H1 (cell line): ENCODE results near the gene BRSK2. TPM values are rescaled to one million over a fixed set of nuclear protein-coding genes. Genes with fewer than 3 reads are reported as not detected.

ENCODE experiments used
- CBX8 ChIP-seq: fragments of 300-800, 300-1000 bp; sonication (generic); IDR thresholded peaks from 2 replicates; pipeline ENCODE4 v1.7.1; 2016; ENCODE audit warnings: low read depth, low read length, borderline replicate concordance
- JUN ChIP-seq: IDR thresholded peaks from 2 replicates; pipeline ENCODE4 v1.6.1; 2011; ENCODE audit warnings: low read depth, mild to moderate bottlenecking, improper control_type of control experiment, low read length
- polyA plus RNA-seq, 7 experiments: library from polyadenylated mRNA; depleted of rRNA in 3 of 7; stranded (reverse) in 5 of 7; unstranded in 2 of 7; fragments of >200 nt in 5 of 7; fragments of 200-250 nt in 2 of 7; gene quantifications; 1 replicate in 5 of 7; 2 replicates in 1 of 7; 4 replicates in 1 of 7; pipeline versions ENCODE4 v1.2.1 to v1.2.3, GENCODE V29; 2011 to 2013; ENCODE audit warnings: missing spikeins in 2 of 7, mixed read lengths in 2 of 7
- total RNA-seq: library from RNA; stranded (reverse); fragmentation: NEBNext Ultra II Directional; extraction: Animal tissue kit (Norgen Biotek cat#: 25700); gene quantifications from 2 replicates; pipeline ENCODE4 v1.2.1, GENCODE V29; 2021
- TF ChIP-seq, protein P1 (sequence below): fragments of 300-600 bp; sonication (generic); IDR thresholded peaks from 2 replicates; pipeline ENCODE4 v1.7.1; 2012; ENCODE audit warnings: low read length, moderate library complexity, mild to moderate bottlenecking, inconsistent platforms; ENCODE audit not compliant: insufficient replicate concordance
- TF ChIP-seq, protein P2 (sequence below), 3 experiments: IDR thresholded peaks; 1 replicate in 2 of 3; 2 replicates in 1 of 3; pipeline versions ENCODE4 v1.5.1 to v1.6.1; 2011; ENCODE audit warnings: low read length in 3 of 3, mild to moderate bottlenecking in 3 of 3, inconsistent platforms in 2 of 3, low read depth in 1 of 3, moderate library complexity in 1 of 3; ENCODE audit not compliant: insufficient read depth in 1 of 3; ENCODE audit errors: control extremely low read depth in 1 of 3
- TF ChIP-seq, protein P3 (sequence below): IDR thresholded peaks from 2 replicates; pipeline ENCODE4 v1.6.1; 2012; ENCODE audit warnings: low read length, inconsistent platforms

BRSK2 gene
- total and polyA plus RNA-seq, 2 of the 8 experiments (the other 6 are each of a cell fraction or from before 2014, with no cell fraction given) = 17.3 to 27.1 TPM

DNA sequence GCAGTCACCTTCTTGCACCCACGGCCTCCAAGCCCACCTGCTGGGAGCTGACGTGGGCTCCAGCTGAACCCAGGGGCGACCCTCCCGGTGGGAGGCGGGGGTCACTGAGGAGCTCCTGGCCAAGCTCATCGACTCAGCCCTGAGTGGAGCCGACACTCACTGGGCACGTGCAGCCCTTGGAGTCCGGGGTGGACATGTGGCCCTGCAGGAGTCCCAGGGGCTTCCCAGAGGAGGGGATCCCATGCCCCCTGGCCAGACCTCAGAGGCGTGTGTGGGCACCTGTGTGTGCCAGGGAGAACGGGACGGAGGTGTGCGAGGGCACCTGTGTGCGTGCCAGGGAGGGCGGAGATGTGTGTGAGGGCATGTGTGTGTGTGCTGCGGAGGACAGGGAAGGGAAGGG is 20.8 kb upstream of the BRSK2 start (continued):
- TF ChIP-seq, protein P1, sequence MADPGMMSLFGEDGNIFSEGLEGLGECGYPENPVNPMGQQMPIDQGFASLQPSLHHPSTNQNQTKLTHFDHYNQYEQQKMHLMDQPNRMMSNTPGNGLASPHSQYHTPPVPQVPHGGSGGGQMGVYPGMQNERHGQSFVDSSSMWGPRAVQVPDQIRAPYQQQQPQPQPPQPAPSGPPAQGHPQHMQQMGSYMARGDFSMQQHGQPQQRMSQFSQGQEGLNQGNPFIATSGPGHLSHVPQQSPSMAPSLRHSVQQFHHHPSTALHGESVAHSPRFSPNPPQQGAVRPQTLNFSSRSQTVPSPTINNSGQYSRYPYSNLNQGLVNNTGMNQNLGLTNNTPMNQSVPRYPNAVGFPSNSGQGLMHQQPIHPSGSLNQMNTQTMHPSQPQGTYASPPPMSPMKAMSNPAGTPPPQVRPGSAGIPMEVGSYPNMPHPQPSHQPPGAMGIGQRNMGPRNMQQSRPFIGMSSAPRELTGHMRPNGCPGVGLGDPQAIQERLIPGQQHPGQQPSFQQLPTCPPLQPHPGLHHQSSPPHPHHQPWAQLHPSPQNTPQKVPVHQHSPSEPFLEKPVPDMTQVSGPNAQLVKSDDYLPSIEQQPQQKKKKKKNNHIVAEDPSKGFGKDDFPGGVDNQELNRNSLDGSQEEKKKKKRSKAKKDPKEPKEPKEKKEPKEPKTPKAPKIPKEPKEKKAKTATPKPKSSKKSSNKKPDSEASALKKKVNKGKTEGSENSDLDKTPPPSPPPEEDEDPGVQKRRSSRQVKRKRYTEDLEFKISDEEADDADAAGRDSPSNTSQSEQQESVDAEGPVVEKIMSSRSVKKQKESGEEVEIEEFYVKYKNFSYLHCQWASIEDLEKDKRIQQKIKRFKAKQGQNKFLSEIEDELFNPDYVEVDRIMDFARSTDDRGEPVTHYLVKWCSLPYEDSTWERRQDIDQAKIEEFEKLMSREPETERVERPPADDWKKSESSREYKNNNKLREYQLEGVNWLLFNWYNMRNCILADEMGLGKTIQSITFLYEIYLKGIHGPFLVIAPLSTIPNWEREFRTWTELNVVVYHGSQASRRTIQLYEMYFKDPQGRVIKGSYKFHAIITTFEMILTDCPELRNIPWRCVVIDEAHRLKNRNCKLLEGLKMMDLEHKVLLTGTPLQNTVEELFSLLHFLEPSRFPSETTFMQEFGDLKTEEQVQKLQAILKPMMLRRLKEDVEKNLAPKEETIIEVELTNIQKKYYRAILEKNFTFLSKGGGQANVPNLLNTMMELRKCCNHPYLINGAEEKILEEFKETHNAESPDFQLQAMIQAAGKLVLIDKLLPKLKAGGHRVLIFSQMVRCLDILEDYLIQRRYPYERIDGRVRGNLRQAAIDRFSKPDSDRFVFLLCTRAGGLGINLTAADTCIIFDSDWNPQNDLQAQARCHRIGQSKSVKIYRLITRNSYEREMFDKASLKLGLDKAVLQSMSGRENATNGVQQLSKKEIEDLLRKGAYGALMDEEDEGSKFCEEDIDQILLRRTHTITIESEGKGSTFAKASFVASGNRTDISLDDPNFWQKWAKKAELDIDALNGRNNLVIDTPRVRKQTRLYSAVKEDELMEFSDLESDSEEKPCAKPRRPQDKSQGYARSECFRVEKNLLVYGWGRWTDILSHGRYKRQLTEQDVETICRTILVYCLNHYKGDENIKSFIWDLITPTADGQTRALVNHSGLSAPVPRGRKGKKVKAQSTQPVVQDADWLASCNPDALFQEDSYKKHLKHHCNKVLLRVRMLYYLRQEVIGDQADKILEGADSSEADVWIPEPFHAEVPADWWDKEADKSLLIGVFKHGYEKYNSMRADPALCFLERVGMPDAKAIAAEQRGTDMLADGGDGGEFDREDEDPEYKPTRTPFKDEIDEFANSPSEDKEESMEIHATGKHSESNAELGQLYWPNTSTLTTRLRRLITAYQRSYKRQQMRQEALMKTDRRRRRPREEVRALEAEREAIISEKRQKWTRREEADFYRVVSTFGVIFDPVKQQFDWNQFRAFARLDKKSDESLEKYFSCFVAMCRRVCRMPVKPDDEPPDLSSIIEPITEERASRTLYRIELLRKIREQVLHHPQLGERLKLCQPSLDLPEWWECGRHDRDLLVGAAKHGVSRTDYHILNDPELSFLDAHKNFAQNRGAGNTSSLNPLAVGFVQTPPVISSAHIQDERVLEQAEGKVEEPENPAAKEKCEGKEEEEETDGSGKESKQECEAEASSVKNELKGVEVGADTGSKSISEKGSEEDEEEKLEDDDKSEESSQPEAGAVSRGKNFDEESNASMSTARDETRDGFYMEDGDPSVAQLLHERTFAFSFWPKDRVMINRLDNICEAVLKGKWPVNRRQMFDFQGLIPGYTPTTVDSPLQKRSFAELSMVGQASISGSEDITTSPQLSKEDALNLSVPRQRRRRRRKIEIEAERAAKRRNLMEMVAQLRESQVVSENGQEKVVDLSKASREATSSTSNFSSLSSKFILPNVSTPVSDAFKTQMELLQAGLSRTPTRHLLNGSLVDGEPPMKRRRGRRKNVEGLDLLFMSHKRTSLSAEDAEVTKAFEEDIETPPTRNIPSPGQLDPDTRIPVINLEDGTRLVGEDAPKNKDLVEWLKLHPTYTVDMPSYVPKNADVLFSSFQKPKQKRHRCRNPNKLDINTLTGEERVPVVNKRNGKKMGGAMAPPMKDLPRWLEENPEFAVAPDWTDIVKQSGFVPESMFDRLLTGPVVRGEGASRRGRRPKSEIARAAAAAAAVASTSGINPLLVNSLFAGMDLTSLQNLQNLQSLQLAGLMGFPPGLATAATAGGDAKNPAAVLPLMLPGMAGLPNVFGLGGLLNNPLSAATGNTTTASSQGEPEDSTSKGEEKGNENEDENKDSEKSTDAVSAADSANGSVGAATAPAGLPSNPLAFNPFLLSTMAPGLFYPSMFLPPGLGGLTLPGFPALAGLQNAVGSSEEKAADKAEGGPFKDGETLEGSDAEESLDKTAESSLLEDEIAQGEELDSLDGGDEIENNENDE = no peak
- TF ChIP-seq, protein P2, sequence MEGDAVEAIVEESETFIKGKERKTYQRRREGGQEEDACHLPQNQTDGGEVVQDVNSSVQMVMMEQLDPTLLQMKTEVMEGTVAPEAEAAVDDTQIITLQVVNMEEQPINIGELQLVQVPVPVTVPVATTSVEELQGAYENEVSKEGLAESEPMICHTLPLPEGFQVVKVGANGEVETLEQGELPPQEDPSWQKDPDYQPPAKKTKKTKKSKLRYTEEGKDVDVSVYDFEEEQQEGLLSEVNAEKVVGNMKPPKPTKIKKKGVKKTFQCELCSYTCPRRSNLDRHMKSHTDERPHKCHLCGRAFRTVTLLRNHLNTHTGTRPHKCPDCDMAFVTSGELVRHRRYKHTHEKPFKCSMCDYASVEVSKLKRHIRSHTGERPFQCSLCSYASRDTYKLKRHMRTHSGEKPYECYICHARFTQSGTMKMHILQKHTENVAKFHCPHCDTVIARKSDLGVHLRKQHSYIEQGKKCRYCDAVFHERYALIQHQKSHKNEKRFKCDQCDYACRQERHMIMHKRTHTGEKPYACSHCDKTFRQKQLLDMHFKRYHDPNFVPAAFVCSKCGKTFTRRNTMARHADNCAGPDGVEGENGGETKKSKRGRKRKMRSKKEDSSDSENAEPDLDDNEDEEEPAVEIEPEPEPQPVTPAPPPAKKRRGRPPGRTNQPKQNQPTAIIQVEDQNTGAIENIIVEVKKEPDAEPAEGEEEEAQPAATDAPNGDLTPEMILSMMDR (IDR thresholded peaks at IDR 0.05; ENCODE audit: control extremely low read depth in 1 of 3, insufficient read depth in 1 of 3, low read depth in 1 of 3, low read length in 3 of 3) = no peak
- no peak for TF ChIP-seq CBX8
- TF ChIP-seq, protein P3, sequence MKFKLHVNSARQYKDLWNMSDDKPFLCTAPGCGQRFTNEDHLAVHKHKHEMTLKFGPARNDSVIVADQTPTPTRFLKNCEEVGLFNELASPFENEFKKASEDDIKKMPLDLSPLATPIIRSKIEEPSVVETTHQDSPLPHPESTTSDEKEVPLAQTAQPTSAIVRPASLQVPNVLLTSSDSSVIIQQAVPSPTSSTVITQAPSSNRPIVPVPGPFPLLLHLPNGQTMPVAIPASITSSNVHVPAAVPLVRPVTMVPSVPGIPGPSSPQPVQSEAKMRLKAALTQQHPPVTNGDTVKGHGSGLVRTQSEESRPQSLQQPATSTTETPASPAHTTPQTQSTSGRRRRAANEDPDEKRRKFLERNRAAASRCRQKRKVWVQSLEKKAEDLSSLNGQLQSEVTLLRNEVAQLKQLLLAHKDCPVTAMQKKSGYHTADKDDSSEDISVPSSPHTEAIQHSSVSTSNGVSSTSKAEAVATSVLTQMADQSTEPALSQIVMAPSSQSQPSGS = no peak
- no peak for TF ChIP-seq JUN
